ENCODE data around the gene CHST6.
"Not testable (repeated sequence)": the region's sequence is repeated elsewhere in the genome, so short reads cannot be mapped to it uniquely, and the experiment has no call there.

CHST6 gene

DNA sequence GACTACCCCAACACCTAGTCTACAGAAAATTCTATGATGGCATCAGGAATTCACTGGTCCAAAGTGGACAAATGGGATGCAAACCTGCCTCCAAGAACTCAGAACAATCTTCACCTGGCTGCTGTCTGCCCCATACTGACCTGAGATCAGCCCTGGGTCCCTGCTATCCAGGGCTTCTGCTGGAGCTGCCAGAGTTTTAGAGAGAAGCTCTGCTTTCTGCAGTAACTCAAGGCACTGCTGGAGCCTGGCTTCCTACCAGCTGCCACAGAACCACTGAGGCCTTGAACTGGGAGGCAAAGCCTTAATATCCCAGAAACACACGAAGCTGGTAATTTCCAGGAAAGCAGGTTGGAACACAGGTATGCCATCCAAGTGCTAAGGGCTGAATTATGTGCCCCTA is 38.3 kb downstream of the CHST6 start:
- no peak overlapping the region for H3K4me3 ChIP-seq (ENCODE audit: control insufficient read depth, low read depth, low read length)
- DNase-seq (ENCODE audit: low read depth), result no peak
- TF ChIP-seq, protein P1, sequence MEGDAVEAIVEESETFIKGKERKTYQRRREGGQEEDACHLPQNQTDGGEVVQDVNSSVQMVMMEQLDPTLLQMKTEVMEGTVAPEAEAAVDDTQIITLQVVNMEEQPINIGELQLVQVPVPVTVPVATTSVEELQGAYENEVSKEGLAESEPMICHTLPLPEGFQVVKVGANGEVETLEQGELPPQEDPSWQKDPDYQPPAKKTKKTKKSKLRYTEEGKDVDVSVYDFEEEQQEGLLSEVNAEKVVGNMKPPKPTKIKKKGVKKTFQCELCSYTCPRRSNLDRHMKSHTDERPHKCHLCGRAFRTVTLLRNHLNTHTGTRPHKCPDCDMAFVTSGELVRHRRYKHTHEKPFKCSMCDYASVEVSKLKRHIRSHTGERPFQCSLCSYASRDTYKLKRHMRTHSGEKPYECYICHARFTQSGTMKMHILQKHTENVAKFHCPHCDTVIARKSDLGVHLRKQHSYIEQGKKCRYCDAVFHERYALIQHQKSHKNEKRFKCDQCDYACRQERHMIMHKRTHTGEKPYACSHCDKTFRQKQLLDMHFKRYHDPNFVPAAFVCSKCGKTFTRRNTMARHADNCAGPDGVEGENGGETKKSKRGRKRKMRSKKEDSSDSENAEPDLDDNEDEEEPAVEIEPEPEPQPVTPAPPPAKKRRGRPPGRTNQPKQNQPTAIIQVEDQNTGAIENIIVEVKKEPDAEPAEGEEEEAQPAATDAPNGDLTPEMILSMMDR (IDR thresholded peaks at IDR 0.05; ENCODE audit: control insufficient read depth, insufficient read depth, low read depth, low read length, missing control alignments), result no peak

DNA sequence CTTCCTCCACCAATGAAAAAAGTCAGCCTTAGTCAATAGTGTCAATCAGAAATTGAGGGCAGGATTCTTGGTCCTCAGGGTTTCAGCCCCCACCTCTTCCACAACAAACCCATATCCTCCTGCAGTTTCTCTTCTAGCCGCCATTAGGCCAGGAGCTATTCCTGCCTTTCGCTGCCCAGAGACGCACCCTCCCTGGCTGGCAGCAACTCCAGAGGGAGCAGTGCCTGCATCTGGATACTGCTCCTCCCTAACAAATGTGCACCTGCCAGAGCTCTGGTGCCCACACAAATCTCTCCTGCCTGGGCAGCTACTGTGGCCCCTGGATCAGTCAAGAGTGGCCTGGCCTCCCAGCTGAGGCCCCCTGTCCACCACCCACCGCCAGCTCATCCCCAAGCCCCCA is 38.8 kb downstream of the CHST6 start:
- H3K4me3 ChIP-seq (ENCODE audit: control insufficient read depth, low read depth, low read length); DNase-seq (ENCODE audit: low read depth): not testable (repeated sequence)

DNA sequence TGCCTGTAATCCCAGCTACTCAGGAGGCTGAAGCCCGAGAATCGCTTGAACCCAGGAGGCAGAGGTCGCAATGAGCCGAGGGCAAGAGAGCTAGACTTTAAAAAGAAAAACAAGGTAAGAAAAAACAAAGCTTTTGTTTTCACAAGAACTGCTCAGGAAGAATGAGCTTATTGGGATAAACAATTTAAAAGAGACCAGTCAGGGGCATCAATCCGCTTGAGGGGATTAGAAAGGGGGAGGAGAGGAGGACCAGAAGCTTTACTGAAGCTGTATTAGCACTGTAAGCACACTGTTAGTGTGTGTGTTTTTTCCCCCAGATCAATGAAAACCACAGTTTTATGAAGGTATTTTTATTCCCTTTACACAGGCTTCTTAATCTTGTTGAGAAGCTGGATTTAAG is 39.6 kb downstream of the CHST6 start:
- TF ChIP-seq, protein P1 (IDR thresholded peaks at IDR 0.05; ENCODE audit: control insufficient read depth, insufficient read depth, low read depth, low read length, missing control alignments), result no peak
- no peak for DNase-seq (ENCODE audit: low read depth)
- H3K4me3 ChIP-seq (ENCODE audit: control insufficient read depth, low read depth, low read length), result no peak overlapping the region

DNA sequence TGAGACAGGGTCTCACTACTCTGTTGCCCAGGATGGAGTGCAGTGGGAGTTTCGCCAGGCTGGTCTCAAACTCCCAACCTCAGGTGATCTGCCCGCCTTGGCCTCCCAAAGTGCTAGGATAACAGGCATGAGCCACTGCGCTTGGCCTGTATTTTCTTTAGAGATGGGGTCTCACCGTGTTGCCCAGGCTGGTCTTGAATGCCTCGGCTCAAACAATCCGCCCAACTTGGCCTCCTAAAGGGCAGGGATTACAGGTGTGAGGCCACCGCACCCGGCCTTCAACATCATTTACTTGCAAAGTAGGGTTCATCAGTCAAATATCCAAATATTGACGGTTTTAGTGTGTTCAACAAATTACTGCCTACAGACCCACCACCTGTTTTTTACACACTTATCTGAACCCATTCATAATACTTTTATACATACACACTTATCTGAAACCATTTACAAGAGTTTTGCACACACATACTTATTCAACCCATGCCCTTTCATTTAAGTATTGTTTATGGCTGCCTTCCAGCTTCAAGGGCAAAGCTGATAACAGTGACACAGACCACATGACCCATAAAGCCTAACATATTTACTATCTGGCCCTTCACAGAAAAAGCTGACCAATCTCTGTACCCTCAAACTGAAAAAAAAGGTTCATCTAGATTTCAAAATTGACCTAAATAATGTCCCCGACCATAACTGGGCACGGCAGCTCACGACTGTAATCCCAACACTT is 42.6 kb downstream of the CHST6 start:
- no peak for DNase-seq (ENCODE audit: low read depth)
- TF ChIP-seq, protein P1 (IDR thresholded peaks at IDR 0.05; ENCODE audit: control insufficient read depth, insufficient read depth, low read depth, low read length, missing control alignments), result no peak
- no peak overlapping the region for H3K4me3 ChIP-seq (ENCODE audit: control insufficient read depth, low read depth, low read length)

DNA sequence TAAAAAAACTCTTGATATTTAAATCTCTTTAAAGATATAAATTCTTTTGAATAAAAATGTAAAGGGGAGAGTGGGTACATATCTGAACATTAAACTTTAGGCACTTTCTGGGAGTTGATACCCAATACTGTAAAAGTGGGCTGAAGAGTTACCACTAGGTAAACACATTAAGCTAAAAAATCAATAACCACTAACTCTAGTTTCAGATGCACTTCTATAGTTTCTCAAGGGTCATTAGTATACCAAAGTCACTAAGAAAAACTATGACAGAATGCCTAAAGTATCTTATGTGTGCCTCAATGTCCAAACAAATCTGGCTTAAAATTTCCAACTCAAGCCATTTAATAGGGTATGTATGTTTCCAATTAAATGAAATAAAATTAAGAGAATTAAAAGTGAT is 48.8 kb downstream of the CHST6 start:
- TF ChIP-seq, protein P1 (IDR thresholded peaks at IDR 0.05; ENCODE audit: control insufficient read depth, insufficient read depth, low read depth, low read length, missing control alignments), result no peak
- DNase-seq (ENCODE audit: low read depth), result no peak

DNA sequence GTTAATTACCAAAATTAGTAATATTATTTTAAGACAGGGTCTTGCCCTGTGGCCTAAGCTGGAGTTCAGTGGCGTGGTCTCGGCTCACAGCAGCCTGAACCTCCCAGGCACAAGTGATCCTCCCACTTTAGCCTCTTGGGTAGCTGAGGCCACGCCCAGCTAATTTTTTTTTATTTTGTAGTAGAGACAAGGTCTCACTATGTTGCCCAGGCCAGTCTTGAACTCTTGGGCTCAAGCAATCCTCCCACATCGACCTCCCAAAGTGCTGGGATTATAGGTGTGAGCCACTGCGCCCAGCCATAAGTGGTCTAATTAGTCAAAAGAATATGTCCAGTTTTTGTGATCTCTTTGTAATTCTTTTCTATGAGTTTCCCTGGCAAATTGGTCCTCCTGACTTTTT is 49.9 kb downstream of the CHST6 start:
- TF ChIP-seq, protein P1 (IDR thresholded peaks at IDR 0.05; ENCODE audit: control insufficient read depth, insufficient read depth, low read depth, low read length, missing control alignments), result no peak
- no peak overlapping the region for H3K4me3 ChIP-seq (ENCODE audit: control insufficient read depth, low read depth, low read length)

More for the DNA sequence above, 48.8 kb downstream of the CHST6 start:
- no peak overlapping the region for H3K4me3 ChIP-seq (ENCODE audit: control insufficient read depth, low read depth, low read length)

DNA sequence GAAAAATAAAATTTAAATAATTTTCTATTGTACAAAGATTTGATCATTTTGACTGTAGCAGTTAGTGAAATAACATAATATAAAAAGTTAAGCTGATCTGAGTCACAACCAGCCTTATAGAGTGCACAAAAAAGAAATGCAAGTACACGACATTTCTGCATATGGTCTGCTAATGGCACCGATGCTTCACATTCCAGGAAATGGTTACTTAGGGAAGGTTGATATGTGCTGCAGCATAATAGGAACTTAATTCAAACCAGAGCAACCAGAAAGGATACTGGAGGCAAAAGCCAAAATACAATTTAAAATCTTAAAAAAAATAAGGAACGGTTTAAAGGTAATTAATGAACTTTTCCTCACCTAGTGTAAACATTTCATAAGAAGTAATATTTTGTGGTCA is 51.9 kb downstream of the CHST6 start:
- DNase-seq (ENCODE audit: low read depth), result no peak
- TF ChIP-seq, protein P1 (IDR thresholded peaks at IDR 0.05; ENCODE audit: control insufficient read depth, insufficient read depth, low read depth, low read length, missing control alignments), result no peak
- H3K4me3 ChIP-seq (ENCODE audit: control insufficient read depth, low read depth, low read length), result no peak overlapping the region

More for the DNA sequence above, 49.9 kb downstream of the CHST6 start:
- DNase-seq (ENCODE audit: low read depth), result no peak

Measured in AG09309 (cell line).